ENCODE results near the gene SLFN5. TPM values are rescaled to one million over a fixed set of nuclear protein-coding genes. Genes with fewer than 3 reads are reported as not detected.

SLFN5 gene
- total and polyA plus RNA-seq, 2 donors (not counting 1 experiment from before 2014, with no cell fraction given): 0.82 to 12.5 TPM

DNA sequence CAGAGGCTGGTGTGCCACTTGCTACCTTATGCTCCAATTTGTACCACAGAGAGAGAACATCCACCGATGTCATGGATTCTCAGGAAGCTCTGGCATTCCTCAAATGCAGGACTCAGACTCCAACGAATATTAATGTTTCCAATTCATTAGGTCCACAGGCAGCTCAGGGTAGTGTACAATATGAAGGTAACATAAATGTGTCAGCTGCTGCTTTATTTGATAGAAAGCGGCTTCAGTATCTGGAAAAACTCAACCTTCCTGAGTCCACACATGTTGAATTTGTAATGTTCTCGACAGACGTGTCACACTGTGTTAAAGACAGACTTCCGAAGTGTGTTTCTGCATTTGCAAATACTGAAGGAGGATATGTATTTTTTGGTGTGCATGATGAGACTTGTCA lies 16.1 kb downstream of the SLFN5 start:
- Histone ChIP-seq H3K27me3 (replicated peaks in 1 of 4; ENCODE audit: control extremely low read depth in 1 of 4, control insufficient read depth in 3 of 4, insufficient read depth in 4 of 4, low read length in 3 of 4) (no peaks in the 10 kb centered on the region), H3K4me2 (replicated peaks; ENCODE audit: low read depth, low read length, poor library complexity, severe bottlenecking) (no peak overlapping the region), H3K4me3 (ENCODE audit: control extremely low read depth in 1 of 5, extremely low read depth in 1 of 5, insufficient read depth in 1 of 5, low read depth in 2 of 5, low read length in 4 of 5) (no peak overlapping the region), H4K20me1 (ENCODE audit: control insufficient read depth, insufficient read depth, low read length, poor library complexity, severe bottlenecking) (no peaks in the 10 kb centered on the region), H3K36me3 (replicated peaks in 1 of 2; ENCODE audit: control extremely low read depth in 1 of 2, control insufficient read depth in 1 of 2, extremely low read depth in 1 of 2, insufficient read depth in 2 of 2, low read length in 1 of 2) (peaks cover 0 to 6% of the 10 kb centered on the region in 2 experiments), H3K9me3 (ENCODE audit: control extremely low read depth in 1 of 3, control insufficient read depth in 2 of 3, insufficient read depth in 1 of 3, low read length in 2 of 3) (no peaks in the 10 kb centered on the region), H3K4me1 (ENCODE audit: control insufficient read depth in 2 of 2, insufficient read depth in 2 of 2, low read length in 2 of 2) (no peaks in the 10 kb centered on the region), H3K9ac (ENCODE audit: low read length) (no peak overlapping the region), H3K79me2 (ENCODE audit: control insufficient read depth, insufficient read depth, low read length) (peaks cover 8% of the 10 kb centered on the region), H3K27ac (ENCODE audit: low read length in 2 of 2) (no peak overlapping the region), H2AFZ (ENCODE audit: insufficient read depth, low read depth, low read length, poor library complexity, severe bottlenecking) (no peak overlapping the region)
- CTCF ChIA-PET: no interaction called here
- H3K4me1 Mint-ChIP-seq: no peaks in the 10 kb centered on the region
- no peak for TF ChIP-seq EZH2 (IDR thresholded peaks at IDR 0.05; ENCODE audit: borderline replicate concordance, insufficient read depth, low read depth, low read length, poor library complexity, severe bottlenecking)
- TF ChIP-seq CTCF (IDR thresholded peaks at IDR 0.05): no peak
- WGBS (ENCODE audit: insufficient coverage): 95% methylated on average over 5 of the region's 6 CpGs
- no peaks in the 10 kb centered on the region for H3K9me3 Mint-ChIP-seq (ENCODE audit: insufficient read depth)
- intact Hi-C loops (cut with micrococcal nuclease): no loop called here
- DNase-seq (no peak), ATAC-seq (ENCODE audit: low read depth) (no peak)
- no peak overlapping the region for H3K27ac Mint-ChIP-seq
- no peaks in the 10 kb centered on the region for H3K27me3 Mint-ChIP-seq
- no peak overlapping the region for H3K4me3 Mint-ChIP-seq
- POLR2A ChIA-PET: no interaction called here

- peaks cover 0 to 23% of the 10 kb centered on the region in 2 experiments for H3K36me3 ChIP-seq (replicated peaks in 1 of 2; ENCODE audit: control extremely low read depth in 1 of 2, control insufficient read depth in 1 of 2, extremely low read depth in 1 of 2, insufficient read depth in 2 of 2, low read length in 1 of 2)
- Mint-ChIP-seq H3K27ac (no peak overlapping the region), H3K27me3 (no peaks in the 10 kb centered on the region), H3K4me3 (no peak overlapping the region), H3K4me1 (no peaks in the 10 kb centered on the region), H3K9me3 (ENCODE audit: insufficient read depth) (no peaks in the 10 kb centered on the region)
- no peaks in the 10 kb centered on the region for H3K4me1 ChIP-seq (ENCODE audit: control insufficient read depth in 2 of 2, insufficient read depth in 2 of 2, low read length in 2 of 2)
- H4K20me1 ChIP-seq (ENCODE audit: control insufficient read depth, insufficient read depth, low read length, poor library complexity, severe bottlenecking): no peaks in the 10 kb centered on the region
- TF ChIP-seq CTCF (IDR thresholded peaks at IDR 0.05) (no peak), EZH2 (IDR thresholded peaks at IDR 0.05; ENCODE audit: borderline replicate concordance, insufficient read depth, low read depth, low read length, poor library complexity, severe bottlenecking) (no peak)
- ATAC-seq (ENCODE audit: low read depth) (no peak), DNase-seq (no peak)
- H3K27ac ChIP-seq (ENCODE audit: low read length in 2 of 2): no peak overlapping the region
- intact Hi-C loops (cut with micrococcal nuclease): loop anchor here (10.0 kb wide), 1 partner anchor 50 kb away; no protein-coding TSS in a partner anchor
- H3K9ac ChIP-seq (ENCODE audit: low read length): no peak overlapping the region
- CTCF ChIA-PET: no interaction called here
- H2AFZ ChIP-seq (ENCODE audit: insufficient read depth, low read depth, low read length, poor library complexity, severe bottlenecking): no peak overlapping the region
- H3K9me3 ChIP-seq (ENCODE audit: control extremely low read depth in 1 of 3, control insufficient read depth in 2 of 3, insufficient read depth in 1 of 3, low read length in 2 of 3): no peaks in the 10 kb centered on the region
- H3K79me2 ChIP-seq (ENCODE audit: control insufficient read depth, insufficient read depth, low read length): no peaks in the 10 kb centered on the region
- H3K27me3 ChIP-seq (replicated peaks in 1 of 4; ENCODE audit: control extremely low read depth in 1 of 4, control insufficient read depth in 3 of 4, insufficient read depth in 4 of 4, low read length in 3 of 4): no peaks in the 10 kb centered on the region
- WGBS (ENCODE audit: insufficient coverage): 100% methylated on average over 2 of the region's 5 CpGs
- no peak overlapping the region for H3K4me2 ChIP-seq (replicated peaks; ENCODE audit: low read depth, low read length, poor library complexity, severe bottlenecking)
- no peak overlapping the region for H3K4me3 ChIP-seq (ENCODE audit: control extremely low read depth in 1 of 5, extremely low read depth in 1 of 5, insufficient read depth in 1 of 5, low read depth in 2 of 5, low read length in 4 of 5)
- POLR2A ChIA-PET: no interaction called here
Observed at GRCh38 chr17:35265071-35265470, 22.2 kb downstream of the SLFN5 start.
